GM12878 (cell line): Measurements from ENCODE around the gene CCDC68. TPM values are rescaled to one million over a fixed set of nuclear protein-coding genes. Genes with fewer than 3 reads are reported as not detected.

Experiments used
- ATAC-seq: fragments of 200-7000 bp; cut with Tn5 transposase; 3 replicates; pipeline ENCODE4 v1.9.1; 2020; ENCODE audit warnings: mild to moderate bottlenecking, moderate library complexity
- BruUV-seq: library from RNA; stranded (reverse); fragments of 400-500 nt; replicated peaks from 2 replicates; lab custom pipeline; 2021; lab: Mats Ljungman, UMichigan
- CTCF ChIA-PET: fragments of 300-600 bp; sonication (Branson Sonifier 250); formaldehyde crosslinking; extraction: SDS; loops from one replicate; lab custom pipeline; 2021; ENCODE audit warnings: inconsistent platforms; lab: Yijun Ruan, JAX
- POLR2A ChIA-PET: fragments of 350-600 bp; formaldehyde crosslinking; extraction: SDS; loops from one replicate; lab custom pipeline; 2021; ENCODE audit warnings: inconsistent platforms; lab: Charles Lee
- RAD21 ChIA-PET: fragments of 300-600 bp; sonication (Branson Sonifier 250); formaldehyde crosslinking; loops from one replicate; lab custom pipeline; 2023; ENCODE audit warnings: antibody characterized with exemption; ENCODE audit not compliant: unreplicated experiment; lab: Charles Lee
- SMC1A ChIA-PET: fragments of 300-600 bp; sonication (Branson Sonifier 250); formaldehyde crosslinking; loops from one replicate; lab custom pipeline; 2023; ENCODE audit not compliant: unreplicated experiment, uncharacterized antibody; lab: Charles Lee
- DNase-seq: peaks from one replicate; pipeline ENCODE4 v3.0.0-alpha.2; 2011; ENCODE audit warnings: low read depth, low spot score
- FAIRE-seq: peaks from 3 replicates; lab custom pipeline; 2011; peaks lifted over from hg19 to GRCh38; lab: Jason Lieb, UNC
- H2AFZ ChIP-seq: 2 replicates; pipeline ENCODE4 v1.6.0; 2011; ENCODE audit warnings: low read depth, low read length, control low read depth; ENCODE audit not compliant: control insufficient read depth
- H3K27ac ChIP-seq: 2 replicates; pipeline ENCODE4 v1.5.1; 2011; ENCODE audit warnings: control low read depth; ENCODE audit not compliant: control insufficient read depth, insufficient read depth
- H3K27me3 ChIP-seq, 2 experiments: replicated peaks in 1 of 2; 2 replicates each; pipeline versions ENCODE4 v1.6.0 to v1.6.1; 2011; ENCODE audit warnings: low read length in 1 of 2; ENCODE audit not compliant: control insufficient read depth in 2 of 2, insufficient read depth in 2 of 2
- H3K36me3 ChIP-seq, 2 experiments: 2 replicates each; pipeline ENCODE4 v1.5.1; 2011; ENCODE audit warnings: low read length in 1 of 2; ENCODE audit not compliant: control insufficient read depth in 2 of 2, insufficient read depth in 2 of 2
- H3K4me1 ChIP-seq: 2 replicates; pipeline ENCODE4 v1.6.1; 2011; ENCODE audit warnings: mild to moderate bottlenecking, low read length, moderate library complexity, mixed read lengths; ENCODE audit not compliant: control insufficient read depth, insufficient read depth
- H3K4me2 ChIP-seq: 2 replicates; pipeline ENCODE4 v1.6.0; 2011; ENCODE audit warnings: control low read depth; ENCODE audit not compliant: control insufficient read depth, insufficient read depth
- H3K4me3 ChIP-seq: fragments of 200-600 bp; sonication (generic); 2 replicates; pipeline ENCODE4 v1.5.1; 2016
- H3K79me2 ChIP-seq: 2 replicates; pipeline ENCODE4 v1.6.0; 2011; ENCODE audit warnings: low read length; ENCODE audit not compliant: control insufficient read depth, insufficient read depth
- H3K9ac ChIP-seq: 2 replicates; pipeline ENCODE4 v1.8.0; 2011; ENCODE audit warnings: low read length, control low read depth, mixed read lengths; ENCODE audit not compliant: control insufficient read depth, insufficient read depth
- H3K9me3 ChIP-seq: replicated peaks from 3 replicates; pipeline ENCODE4 v1.5.1; 2011; ENCODE audit warnings: mild to moderate bottlenecking, low read length; ENCODE audit not compliant: control insufficient read depth, insufficient read depth
- H4K20me1 ChIP-seq: 2 replicates; pipeline ENCODE4 v1.6.0; 2011; ENCODE audit not compliant: control insufficient read depth, insufficient read depth
- FOS ChIP-seq: IDR thresholded peaks from 3 replicates; pipeline ENCODE4 v1.6.1; 2011; ENCODE audit warnings: borderline replicate concordance; ENCODE audit not compliant: insufficient read length; ENCODE audit errors: extremely low read depth
- HDAC6 ChIP-seq: fragments of 200-600 bp; sonication (generic); IDR thresholded peaks from one replicate; pipeline ENCODE4 v1.8.0; 2017; ENCODE audit warnings: antibody characterized with exemption; ENCODE audit not compliant: unreplicated experiment
- HDGF ChIP-seq: fragments of 450-650 bp; IDR thresholded peaks from 2 replicates; pipeline ENCODE4 v1.6.1; 2016; ENCODE audit warnings: antibody characterized with exemption
- NFXL1 ChIP-seq: fragments of 450-650 bp; IDR thresholded peaks from 2 replicates; pipeline ENCODE4 v1.6.1; 2017; ENCODE audit warnings: antibody characterized with exemption, mild to moderate bottlenecking, borderline replicate concordance
- PAX5 ChIP-seq: IDR thresholded peaks from 2 replicates; pipeline ENCODE4 v1.6.1; 2011; ENCODE audit warnings: low read depth, low read length, borderline replicate concordance
- POLR2A ChIP-seq: IDR thresholded peaks from 2 replicates; pipeline ENCODE4 v1.6.1; 2011; ENCODE audit warnings: low read depth, mild to moderate bottlenecking, low read length
- SMARCA5 ChIP-seq: fragments of 450-650 bp; IDR thresholded peaks from 2 replicates; pipeline ENCODE4 v1.6.1; 2017; ENCODE audit warnings: mild to moderate bottlenecking
- SRF ChIP-seq, 2 experiments: IDR thresholded peaks; 2 replicates each; pipeline ENCODE4 v1.6.1; 2011; ENCODE audit warnings: low read depth in 2 of 2, low read length in 2 of 2, mild to moderate bottlenecking in 1 of 2, moderate library complexity in 1 of 2
- YY1 ChIP-seq: IDR thresholded peaks from 2 replicates; pipeline ENCODE4 v1.6.1; 2011; ENCODE audit warnings: low read depth, mild to moderate bottlenecking, low read length
- ZNF274 ChIP-seq: IDR thresholded peaks from one replicate; pipeline ENCODE4 v1.8.0; 2011; ENCODE audit not compliant: insufficient read length, insufficient read depth
- WGBS: methylation state at CpG from one replicate; pipeline ENCODE4 v1.1.6; 2016; ENCODE audit warnings: low lambda C conversion rate; ENCODE audit not compliant: insufficient replicate concordance, insufficient coverage; ENCODE audit errors: missing lambda C conversion rate; 5-methylcytosine and 5-hydroxymethylcytosine counted together
- in situ Hi-C: fragments of 300-500 bp; cut with MboI; formaldehyde crosslinking; loops from 9 replicates; pipeline ENCODE4 v1.14.3; 2018; ENCODE audit warnings: mixed read lengths
- intact Hi-C: fragments of 100-400 bp; cut with micrococcal nuclease; formaldehyde crosslinking; loops from one replicate; pipeline ENCODE4 v1.14.2; 2022; ENCODE audit not compliant: unreplicated experiment
- polyA plus RNA-seq, 11 experiments: library from polyadenylated mRNA; depleted of rRNA in 4 of 11; unstranded in 6 of 11; stranded (reverse) in 5 of 11; fragments of >200 nt; fragmentation: Nextera tagmentation in 4 of 11; fragmentation: Illumina TruSeq in 1 of 11; extraction: Ambion mirVana in 4 of 11; extraction: Trizol in 1 of 11; gene quantifications; 1 replicate in 1 of 11; 2 replicates in 10 of 11; pipeline versions ENCODE4 v1.2.1 to v1.2.3, GENCODE V29; 2011 to 2016; ENCODE audit warnings: inconsistent platforms in 2 of 11, missing spikeins in 2 of 11, low read depth in 1 of 11
- total RNA-seq, 4 experiments: library from RNA; depleted of rRNA in 3 of 4; stranded (reverse); fragments of >200 nt in 3 of 4; fragmentation: Illumina TruSeq in 1 of 4; extraction: Trizol in 1 of 4; gene quantifications; 2 replicates each; pipeline versions ENCODE4 v1.2.1 to v1.2.3, GENCODE V29; 2013 to 2021
- TF ChIP-seq, protein P1 (sequence below): IDR thresholded peaks from 2 replicates; pipeline ENCODE4 v1.6.1; 2012; ENCODE audit warnings: low read length, inconsistent platforms
- TF ChIP-seq, protein P2 (sequence below): IDR thresholded peaks from 2 replicates; pipeline ENCODE4 v1.6.1; 2011; ENCODE audit warnings: borderline replicate concordance, low read depth, mild to moderate bottlenecking, moderate library complexity, low read length; ENCODE audit not compliant: insufficient read depth, poor library complexity, severe bottlenecking
- TF ChIP-seq, protein P3 (sequence below): fragments of 450-650 bp; IDR thresholded peaks from 2 replicates; pipeline ENCODE4 v1.6.1; 2017; ENCODE audit warnings: low read depth, mild to moderate bottlenecking, moderate library complexity
- TF ChIP-seq, protein P4 (sequence below): fragments of 450-650 bp; IDR thresholded peaks from 2 replicates; pipeline ENCODE4 v1.6.1; 2016; ENCODE audit warnings: mild to moderate bottlenecking
- TF ChIP-seq, protein P5 (sequence below): IDR thresholded peaks from 2 replicates; pipeline ENCODE4 v1.6.1; 2011; ENCODE audit warnings: borderline replicate concordance, low read depth, mild to moderate bottlenecking, moderate library complexity, mixed read lengths, low read length; ENCODE audit not compliant: insufficient read depth; ENCODE audit errors: extremely low read length

CCDC68 gene
- total and polyA plus RNA-seq, 10 of the 15 experiments (the other 5 are each of a cell fraction or from before 2014, with no cell fraction given) = 0.04 TPM; not detected in 9

DNA sequence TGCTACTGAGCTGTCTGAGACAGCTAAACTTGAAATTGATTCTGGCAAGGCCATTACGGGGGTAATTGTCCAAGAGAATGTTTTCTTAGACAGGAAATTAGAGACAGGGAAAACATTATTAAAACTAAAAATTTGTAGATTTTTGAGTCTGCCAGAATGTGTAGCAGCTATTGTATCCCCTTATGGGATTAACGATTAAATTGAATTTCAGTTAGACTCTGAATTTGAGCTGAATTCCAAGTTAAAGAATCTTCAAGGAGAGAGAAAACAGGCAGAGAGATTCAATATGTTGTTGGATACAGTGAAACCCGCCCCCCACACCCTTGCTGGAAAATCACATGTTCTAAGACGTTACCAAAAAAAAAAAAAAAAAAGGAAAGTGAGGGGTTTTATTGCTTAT is 32.7 kb upstream of the CCDC68 start (continued):
- TF ChIP-seq, protein P1, sequence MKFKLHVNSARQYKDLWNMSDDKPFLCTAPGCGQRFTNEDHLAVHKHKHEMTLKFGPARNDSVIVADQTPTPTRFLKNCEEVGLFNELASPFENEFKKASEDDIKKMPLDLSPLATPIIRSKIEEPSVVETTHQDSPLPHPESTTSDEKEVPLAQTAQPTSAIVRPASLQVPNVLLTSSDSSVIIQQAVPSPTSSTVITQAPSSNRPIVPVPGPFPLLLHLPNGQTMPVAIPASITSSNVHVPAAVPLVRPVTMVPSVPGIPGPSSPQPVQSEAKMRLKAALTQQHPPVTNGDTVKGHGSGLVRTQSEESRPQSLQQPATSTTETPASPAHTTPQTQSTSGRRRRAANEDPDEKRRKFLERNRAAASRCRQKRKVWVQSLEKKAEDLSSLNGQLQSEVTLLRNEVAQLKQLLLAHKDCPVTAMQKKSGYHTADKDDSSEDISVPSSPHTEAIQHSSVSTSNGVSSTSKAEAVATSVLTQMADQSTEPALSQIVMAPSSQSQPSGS = no peak
- no peak for TF ChIP-seq SMARCA5
- no peak for TF ChIP-seq HDGF
- no peak for TF ChIP-seq FOS
- TF ChIP-seq, protein P2, sequence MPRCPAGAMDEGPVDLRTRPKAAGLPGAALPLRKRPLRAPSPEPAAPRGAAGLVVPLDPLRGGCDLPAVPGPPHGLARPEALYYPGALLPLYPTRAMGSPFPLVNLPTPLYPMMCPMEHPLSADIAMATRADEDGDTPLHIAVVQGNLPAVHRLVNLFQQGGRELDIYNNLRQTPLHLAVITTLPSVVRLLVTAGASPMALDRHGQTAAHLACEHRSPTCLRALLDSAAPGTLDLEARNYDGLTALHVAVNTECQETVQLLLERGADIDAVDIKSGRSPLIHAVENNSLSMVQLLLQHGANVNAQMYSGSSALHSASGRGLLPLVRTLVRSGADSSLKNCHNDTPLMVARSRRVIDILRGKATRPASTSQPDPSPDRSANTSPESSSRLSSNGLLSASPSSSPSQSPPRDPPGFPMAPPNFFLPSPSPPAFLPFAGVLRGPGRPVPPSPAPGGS = no peak
- TF ChIP-seq POLR2A = no peak
- no peak for TF ChIP-seq ZNF274

DNA sequence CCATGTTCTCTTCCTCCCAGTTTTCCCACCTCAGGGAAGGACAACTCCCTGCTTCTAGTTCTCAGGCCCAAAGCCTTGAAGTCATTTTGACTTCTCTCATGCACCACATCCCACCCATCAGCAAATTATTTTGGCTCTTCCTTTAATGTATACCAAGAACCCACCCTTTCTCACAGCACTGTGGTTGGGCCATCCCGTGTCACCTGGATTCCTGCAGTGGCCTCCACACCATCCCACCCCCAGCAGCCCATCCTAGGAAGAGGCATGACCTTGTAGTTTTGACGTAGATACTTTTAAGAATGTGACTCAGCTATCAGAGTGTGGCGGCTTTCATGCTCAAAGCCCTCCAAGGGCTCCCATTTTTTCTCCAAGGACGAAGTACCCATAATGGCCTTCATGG is 25.6 kb upstream of the CCDC68 start:
- H3K27ac ChIP-seq = no peak overlapping the region
- DNase-seq = no peak
- no peaks in the 10 kb centered on the region for H4K20me1 ChIP-seq
- RAD21 ChIA-PET = no interaction called here
- in situ Hi-C loops = loop anchor here (5.0 to 25.0 kb wide), 3 partner anchors 308 to 538 kb away; no protein-coding TSS in a partner anchor
- H3K4me1 ChIP-seq = no peaks in the 10 kb centered on the region
- no peak overlapping the region for H3K9ac ChIP-seq
- no peak overlapping the region for H3K4me3 ChIP-seq
- H3K9me3 ChIP-seq = no peaks in the 10 kb centered on the region
- H3K36me3 ChIP-seq = no peaks in the 10 kb centered on the region
- WGBS = 6% methylated on average over 4 of the region's 4 CpGs
- SMC1A ChIA-PET = interaction anchor here (1.4 kb wide), 1 partner anchor 16 kb away, joined by 3 read pairs; no protein-coding TSS in a partner anchor
- no peak for ATAC-seq
- no peak overlapping the region for H3K4me2 ChIP-seq
- POLR2A ChIA-PET = no interaction called here
- no peak for FAIRE-seq
- CTCF ChIA-PET = interaction anchor here (2.4 kb wide), 1 partner anchor 540 kb away, joined by 8 read pairs; no protein-coding TSS in a partner anchor
- intact Hi-C loops = loop anchor here (5.0 kb wide), 2 partner anchors 428 to 593 kb away; no protein-coding TSS in a partner anchor
- no peaks in the 10 kb centered on the region for H3K27me3 ChIP-seq
- no TSS peak for BruUV-seq
- no peaks in the 10 kb centered on the region for H3K79me2 ChIP-seq
- H2AFZ ChIP-seq = no peak overlapping the region
- TF ChIP-seq NFXL1 (no peak), YY1 (no peak), SRF (IDR thresholded peaks at IDR 0.05; ENCODE audit: low read depth in 2 of 2, low read length in 2 of 2) (no peak), PAX5 (no peak), HDAC6 (no peak)
- TF ChIP-seq, protein P3, sequence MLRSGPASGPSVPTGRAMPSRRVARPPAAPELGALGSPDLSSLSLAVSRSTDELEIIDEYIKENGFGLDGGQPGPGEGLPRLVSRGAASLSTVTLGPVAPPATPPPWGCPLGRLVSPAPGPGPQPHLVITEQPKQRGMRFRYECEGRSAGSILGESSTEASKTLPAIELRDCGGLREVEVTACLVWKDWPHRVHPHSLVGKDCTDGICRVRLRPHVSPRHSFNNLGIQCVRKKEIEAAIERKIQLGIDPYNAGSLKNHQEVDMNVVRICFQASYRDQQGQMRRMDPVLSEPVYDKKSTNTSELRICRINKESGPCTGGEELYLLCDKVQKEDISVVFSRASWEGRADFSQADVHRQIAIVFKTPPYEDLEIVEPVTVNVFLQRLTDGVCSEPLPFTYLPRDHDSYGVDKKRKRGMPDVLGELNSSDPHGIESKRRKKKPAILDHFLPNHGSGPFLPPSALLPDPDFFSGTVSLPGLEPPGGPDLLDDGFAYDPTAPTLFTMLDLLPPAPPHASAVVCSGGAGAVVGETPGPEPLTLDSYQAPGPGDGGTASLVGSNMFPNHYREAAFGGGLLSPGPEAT = no peak
- TF ChIP-seq, protein P4, sequence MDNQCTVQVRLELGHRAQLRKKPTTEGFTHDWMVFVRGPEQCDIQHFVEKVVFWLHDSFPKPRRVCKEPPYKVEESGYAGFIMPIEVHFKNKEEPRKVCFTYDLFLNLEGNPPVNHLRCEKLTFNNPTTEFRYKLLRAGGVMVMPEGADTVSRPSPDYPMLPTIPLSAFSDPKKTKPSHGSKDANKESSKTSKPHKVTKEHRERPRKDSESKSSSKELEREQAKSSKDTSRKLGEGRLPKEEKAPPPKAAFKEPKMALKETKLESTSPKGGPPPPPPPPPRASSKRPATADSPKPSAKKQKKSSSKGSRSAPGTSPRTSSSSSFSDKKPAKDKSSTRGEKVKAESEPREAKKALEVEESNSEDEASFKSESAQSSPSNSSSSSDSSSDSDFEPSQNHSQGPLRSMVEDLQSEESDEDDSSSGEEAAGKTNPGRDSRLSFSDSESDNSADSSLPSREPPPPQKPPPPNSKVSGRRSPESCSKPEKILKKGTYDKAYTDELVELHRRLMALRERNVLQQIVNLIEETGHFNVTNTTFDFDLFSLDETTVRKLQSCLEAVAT = no peak
- TF ChIP-seq, protein P5, sequence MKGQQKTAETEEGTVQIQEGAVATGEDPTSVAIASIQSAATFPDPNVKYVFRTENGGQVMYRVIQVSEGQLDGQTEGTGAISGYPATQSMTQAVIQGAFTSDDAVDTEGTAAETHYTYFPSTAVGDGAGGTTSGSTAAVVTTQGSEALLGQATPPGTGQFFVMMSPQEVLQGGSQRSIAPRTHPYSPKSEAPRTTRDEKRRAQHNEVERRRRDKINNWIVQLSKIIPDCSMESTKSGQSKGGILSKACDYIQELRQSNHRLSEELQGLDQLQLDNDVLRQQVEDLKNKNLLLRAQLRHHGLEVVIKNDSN = no peak
